ENCODE measurements around the gene PRAMEF12.
"Not testable (repeated sequence)": the region's sequence is repeated elsewhere in the genome, so short reads cannot be mapped to it uniquely, and the experiment has no call there.

The PRAMEF12 gene

GRCh38 chr1:12771186-12771585, 2.4 kb upstream of the PRAMEF12 start:
- Histone ChIP-seq H3K27me3 (replicated peaks; ENCODE audit: control insufficient read depth, insufficient read depth, low read length) (peaks cover 52% of the 10 kb centered on the region), H3K36me3 (ENCODE audit: control insufficient read depth, insufficient read depth, low read length, severe bottlenecking) (no peaks in the 10 kb centered on the region), H3K4me1 (ENCODE audit: control insufficient read depth, insufficient read depth, low read length) (no peaks in the 10 kb centered on the region), H3K4me3 (ENCODE audit: low read length) (no peak overlapping the region), H3K9ac (ENCODE audit: low read length) (no peak overlapping the region), H3K9me3 (ENCODE audit: control insufficient read depth, low read length) (peaks cover 20% of the 10 kb centered on the region)
- DNase-seq (ENCODE audit: low read depth) = no peak

- Histone ChIP-seq H3K9me3 (ENCODE audit: control insufficient read depth, low read length) (peaks cover 17% of the 10 kb centered on the region), H3K4me1 (ENCODE audit: control insufficient read depth, insufficient read depth, low read length) (no peaks in the 10 kb centered on the region), H3K9ac (ENCODE audit: low read length) (no peak overlapping the region), H3K27me3 (replicated peaks; ENCODE audit: control insufficient read depth, insufficient read depth, low read length) (peaks cover 50% of the 10 kb centered on the region), H3K4me3 (ENCODE audit: low read length) (no peak overlapping the region), H3K36me3 (ENCODE audit: control insufficient read depth, insufficient read depth, low read length, severe bottlenecking) (no peaks in the 10 kb centered on the region)
- no peak for DNase-seq (ENCODE audit: low read depth)
Measured at GRCh38 chr1:12772520-12772919, 1.0 kb upstream of the PRAMEF12 start.

- Histone ChIP-seq H3K4me3 (ENCODE audit: low read length) (no peak overlapping the region), H3K27me3 (replicated peaks; ENCODE audit: control insufficient read depth, insufficient read depth, low read length) (peaks cover 37% of the 10 kb centered on the region), H3K4me1 (ENCODE audit: control insufficient read depth, insufficient read depth, low read length) (no peaks in the 10 kb centered on the region), H3K36me3 (ENCODE audit: control insufficient read depth, insufficient read depth, low read length, severe bottlenecking) (no peaks in the 10 kb centered on the region), H3K9me3 (ENCODE audit: control insufficient read depth, low read length) (peaks cover 13% of the 10 kb centered on the region), H3K9ac (ENCODE audit: low read length) (no peak overlapping the region)
- DNase-seq (ENCODE audit: low read depth) = no peak
Measured at GRCh38 chr1:12774801-12775345, 1.3 kb downstream of the PRAMEF12 start.

GRCh38 chr1:12775443-12775842, 1.9 kb downstream of the PRAMEF12 start:
- no peak for DNase-seq (ENCODE audit: low read depth)
- Histone ChIP-seq H3K9ac (ENCODE audit: low read length) (no peak overlapping the region), H3K27me3 (replicated peaks; ENCODE audit: control insufficient read depth, insufficient read depth, low read length) (peaks cover 37% of the 10 kb centered on the region)

GRCh38 chr1:12776801-12777557, 3.4 kb downstream of the PRAMEF12 start:
- no peak overlapping the region for H3K4me3 ChIP-seq (ENCODE audit: low read length)
- peaks cover 13% of the 10 kb centered on the region for H3K9me3 ChIP-seq (ENCODE audit: control insufficient read depth, low read length)
- H3K4me1 ChIP-seq (ENCODE audit: control insufficient read depth, insufficient read depth, low read length) = no peaks in the 10 kb centered on the region
- no peak for DNase-seq (ENCODE audit: low read depth)
- H3K27me3 ChIP-seq (replicated peaks; ENCODE audit: control insufficient read depth, insufficient read depth, low read length) = peaks cover 25% of the 10 kb centered on the region
- no peak overlapping the region for H3K9ac ChIP-seq (ENCODE audit: low read length)
- no peaks in the 10 kb centered on the region for H3K36me3 ChIP-seq (ENCODE audit: control insufficient read depth, insufficient read depth, low read length, severe bottlenecking)

More at GRCh38 chr1:12775443-12775842, 1.9 kb downstream of the PRAMEF12 start:
- H3K36me3 ChIP-seq (ENCODE audit: control insufficient read depth, insufficient read depth, low read length, severe bottlenecking) = no peaks in the 10 kb centered on the region
- H3K4me1 ChIP-seq (ENCODE audit: control insufficient read depth, insufficient read depth, low read length) = no peaks in the 10 kb centered on the region
- H3K4me3 ChIP-seq (ENCODE audit: low read length) = no peak overlapping the region
- peaks cover 13% of the 10 kb centered on the region for H3K9me3 ChIP-seq (ENCODE audit: control insufficient read depth, low read length)

GRCh38 chr1:12778061-12778460, 4.5 kb downstream of the PRAMEF12 start:
- H3K36me3 ChIP-seq (ENCODE audit: control insufficient read depth, insufficient read depth, low read length, severe bottlenecking) = no peaks in the 10 kb centered on the region
- no peaks in the 10 kb centered on the region for H3K4me1 ChIP-seq (ENCODE audit: control insufficient read depth, insufficient read depth, low read length)
- H3K9me3 ChIP-seq (ENCODE audit: control insufficient read depth, low read length) = peaks cover 13% of the 10 kb centered on the region
- H3K9ac ChIP-seq (ENCODE audit: low read length) = no peak overlapping the region
- no peak overlapping the region for H3K4me3 ChIP-seq (ENCODE audit: low read length)
- DNase-seq (ENCODE audit: low read depth) = no peak
- peaks cover 15% of the 10 kb centered on the region for H3K27me3 ChIP-seq (replicated peaks; ENCODE audit: control insufficient read depth, insufficient read depth, low read length)

GRCh38 chr1:12778907-12779306, 5.4 kb downstream of the PRAMEF12 start:
- no peaks in the 10 kb centered on the region for H3K36me3 ChIP-seq (ENCODE audit: control insufficient read depth, insufficient read depth, low read length, severe bottlenecking)
- H3K9ac ChIP-seq (ENCODE audit: low read length) = no peak overlapping the region
- peaks cover 8% of the 10 kb centered on the region for H3K9me3 ChIP-seq (ENCODE audit: control insufficient read depth, low read length)
- no peaks in the 10 kb centered on the region for H3K4me1 ChIP-seq (ENCODE audit: control insufficient read depth, insufficient read depth, low read length)
- peaks cover 9% of the 10 kb centered on the region for H3K27me3 ChIP-seq (replicated peaks; ENCODE audit: control insufficient read depth, insufficient read depth, low read length)
- no peak overlapping the region for H3K4me3 ChIP-seq (ENCODE audit: low read length)
- DNase-seq (ENCODE audit: low read depth) = no peak

GRCh38 chr1:12781488-12781887, 8.0 kb downstream of the PRAMEF12 start:
- H3K27me3 ChIP-seq (replicated peaks; ENCODE audit: control insufficient read depth, insufficient read depth, low read length); H3K4me1 ChIP-seq (ENCODE audit: control insufficient read depth, insufficient read depth, low read length); H3K9ac ChIP-seq (ENCODE audit: low read length); DNase-seq (ENCODE audit: low read depth); H3K36me3 ChIP-seq (ENCODE audit: control insufficient read depth, insufficient read depth, low read length, severe bottlenecking); H3K4me3 ChIP-seq (ENCODE audit: low read length): not testable (repeated sequence)
- peaks cover 11% of the 10 kb centered on the region for H3K9me3 ChIP-seq (ENCODE audit: control insufficient read depth, low read length)

- H3K27me3 ChIP-seq (replicated peaks; ENCODE audit: control insufficient read depth, insufficient read depth, low read length); H3K36me3 ChIP-seq (ENCODE audit: control insufficient read depth, insufficient read depth, low read length, severe bottlenecking); H3K4me3 ChIP-seq (ENCODE audit: low read length); H3K4me1 ChIP-seq (ENCODE audit: control insufficient read depth, insufficient read depth, low read length); DNase-seq (ENCODE audit: low read depth); H3K9ac ChIP-seq (ENCODE audit: low read length): not testable (repeated sequence)
- peaks cover 11% of the 10 kb centered on the region for H3K9me3 ChIP-seq (ENCODE audit: control insufficient read depth, low read length)
Measured at GRCh38 chr1:12783783-12784182, 10.2 kb downstream of the PRAMEF12 start.

GRCh38 chr1:12784729-12785128, 11.2 kb downstream of the PRAMEF12 start:
- not testable (repeated sequence) for H3K9ac ChIP-seq (ENCODE audit: low read length); H3K36me3 ChIP-seq (ENCODE audit: control insufficient read depth, insufficient read depth, low read length, severe bottlenecking); H3K27me3 ChIP-seq (replicated peaks; ENCODE audit: control insufficient read depth, insufficient read depth, low read length); H3K4me1 ChIP-seq (ENCODE audit: control insufficient read depth, insufficient read depth, low read length); H3K4me3 ChIP-seq (ENCODE audit: low read length); DNase-seq (ENCODE audit: low read depth)
- H3K9me3 ChIP-seq (ENCODE audit: control insufficient read depth, low read length) = peaks cover 11% of the 10 kb centered on the region

- DNase-seq (ENCODE audit: low read depth); H3K9ac ChIP-seq (ENCODE audit: low read length); H3K27me3 ChIP-seq (replicated peaks; ENCODE audit: control insufficient read depth, insufficient read depth, low read length); H3K4me1 ChIP-seq (ENCODE audit: control insufficient read depth, insufficient read depth, low read length); H3K36me3 ChIP-seq (ENCODE audit: control insufficient read depth, insufficient read depth, low read length, severe bottlenecking); H3K4me3 ChIP-seq (ENCODE audit: low read length); H3K9me3 ChIP-seq (ENCODE audit: control insufficient read depth, low read length): not testable (repeated sequence)
Measured at GRCh38 chr1:12791097-12791496, 17.6 kb downstream of the PRAMEF12 start, which contains the start of gene PRAMEF1. PRAMEF1 (plus strand) TSS chr1:12791397; CDS start chr1:12793228, 1,831 bp downstream.

All from adipocyte (in vitro differentiated cells).